HepG2 (cell line): ENCODE measurements around the gene ADAMTSL4. TPM values are rescaled to one million over a fixed set of nuclear protein-coding genes. Genes with fewer than 3 reads are reported as not detected.

Experiments used
- AGO2 ChIP-seq: fragments of 200-400 bp; formaldehyde crosslinking; optimal IDR thresholded peaks from 2 replicates; pipeline ENCODE3; 2017; ENCODE audit warnings: mild to moderate bottlenecking, low read depth, low read length, moderate library complexity
- DR1 ChIP-seq: sonication (generic); formaldehyde crosslinking; IDR thresholded peaks from 2 replicates; pipeline ENCODE4 v1.8.0; 2021; ENCODE audit warnings: mild to moderate bottlenecking, missing genetic modification reagents, inconsistent platforms
- E2F5 ChIP-seq: sonication (generic); formaldehyde crosslinking; conservative IDR thresholded peaks from 2 replicates; pipeline ENCODE4 v1.4.0; 2020; ENCODE audit warnings: missing genetic modification reagents
- FIP1L1 ChIP-seq: fragments of 200-400 bp; formaldehyde crosslinking; IDR thresholded peaks from 2 replicates; pipeline ENCODE4 v1.6.1; 2018; ENCODE audit warnings: low read depth, mild to moderate bottlenecking, low read length, moderate library complexity, borderline replicate concordance; ENCODE audit not compliant: insufficient read depth
- KLF15 ChIP-seq: sonication (generic); formaldehyde crosslinking; IDR thresholded peaks from 2 replicates; pipeline ENCODE4 v1.8.1; 2023; ENCODE audit warnings: borderline replicate concordance, mild to moderate bottlenecking, inconsistent platforms, missing genetic modification reagents, mixed read lengths
- MAZ ChIP-seq, 2 experiments: sonication (generic) in 1 of 2; formaldehyde crosslinking in 1 of 2; IDR thresholded peaks; 2 replicates each; pipeline versions ENCODE4 v1.5.0 to v1.6.1; 2012 to 2020; ENCODE audit warnings: low read depth in 2 of 2, mild to moderate bottlenecking in 2 of 2, borderline replicate concordance in 1 of 2, improper control_type of control experiment in 1 of 2, low read length in 1 of 2, missing genetic modification reagents in 1 of 2, moderate library complexity in 1 of 2
- NFAT5 ChIP-seq: sonication (generic); formaldehyde crosslinking; IDR thresholded peaks from 2 replicates; pipeline ENCODE4 v1.4.0; 2020; ENCODE audit warnings: missing genetic modification reagents
- PBX3 ChIP-seq: sonication (generic); formaldehyde crosslinking; IDR thresholded peaks from 2 replicates; pipeline ENCODE4 v1.8.1; 2023; ENCODE audit warnings: missing genetic modification reagents, inconsistent platforms, borderline replicate concordance
- POGZ ChIP-seq: sonication (generic); formaldehyde crosslinking; IDR thresholded peaks from 2 replicates; pipeline ENCODE4 v1.4.0; 2020; ENCODE audit warnings: mild to moderate bottlenecking, missing genetic modification reagents
- SALL2 ChIP-seq: sonication (generic); formaldehyde crosslinking; IDR thresholded peaks from 2 replicates; pipeline ENCODE4 v1.8.1; 2023; ENCODE audit warnings: mild to moderate bottlenecking, missing genetic modification reagents, inconsistent platforms
- SP2 ChIP-seq: sonication (generic); formaldehyde crosslinking; IDR thresholded peaks from 2 replicates; pipeline ENCODE4 v1.5.1; 2020; ENCODE audit warnings: mild to moderate bottlenecking, missing genetic modification reagents
- ZNF280D ChIP-seq: sonication (generic); formaldehyde crosslinking; IDR thresholded peaks from 2 replicates; pipeline ENCODE4 v1.5.1; 2020; ENCODE audit warnings: mild to moderate bottlenecking, missing genetic modification reagents
- ZNF431 ChIP-seq: sonication (generic); formaldehyde crosslinking; IDR thresholded peaks from 2 replicates; pipeline ENCODE4 v1.9.0; 2022; ENCODE audit warnings: missing genetic modification reagents, low read depth, mild to moderate bottlenecking, borderline replicate concordance
- ZNF597 ChIP-seq: sonication (generic); formaldehyde crosslinking; IDR thresholded peaks from 2 replicates; pipeline ENCODE4 v1.5.0; 2020; ENCODE audit warnings: missing genetic modification reagents
- ZNF816 ChIP-seq: sonication (generic); formaldehyde crosslinking; IDR thresholded peaks from 2 replicates; pipeline ENCODE4 v1.8.0; 2022; ENCODE audit warnings: missing genetic modification reagents, mild to moderate bottlenecking, borderline replicate concordance
- polyA plus RNA-seq, 8 experiments: library from polyadenylated mRNA; depleted of rRNA in 3 of 8; stranded (reverse) in 7 of 8; unstranded in 1 of 8; fragments of >200 nt; fragmentation: Illumina TruSeq in 4 of 8; extraction: Trizol in 4 of 8; gene quantifications; 2 replicates each; pipeline versions ENCODE4 v1.2.1 to v1.2.3, GENCODE V29; 2011 to 2016; ENCODE audit warnings: low read depth in 4 of 8, missing spikeins in 1 of 8, mixed read lengths in 1 of 8; ENCODE audit not compliant: insufficient read depth in 1 of 8
- total RNA-seq, 5 experiments: library from RNA; depleted of rRNA; stranded (reverse); fragments of >200 nt; fragmentation: Illumina TruSeq; extraction: Trizol; gene quantifications; 2 replicates each; pipeline ENCODE4 v1.2.3, GENCODE V29; 2016; ENCODE audit warnings: low read depth in 1 of 5

The ADAMTSL4 gene
- total and polyA plus RNA-seq, 2 of the 13 experiments (the other 11 are each of a cell fraction or from before 2014, with no cell fraction given), result 3.9 to 16.4 TPM

GRCh38 chr1:150561254-150561973 lies 12.2 kb downstream of the ADAMTSL4 start (continued):
- no peak for TF ChIP-seq ZNF431
- peak; percentile 96 for TF ChIP-seq AGO2
- TF ChIP-seq ZNF280D (CRISPR knock-in tag), result peak; percentile 69; the same call in 1 of the 2 replicates
- no peak for TF ChIP-seq ZNF597 (CRISPR knock-in tag)
- TF ChIP-seq POGZ (CRISPR knock-in tag), result no peak
- no peak for TF ChIP-seq FIP1L1
- peak; percentile 71 for TF ChIP-seq MAZ (IDR thresholded peaks at IDR 0.05; ENCODE audit: borderline replicate concordance, low read depth, low read length)
- TF ChIP-seq MAZ (CRISPR knock-in tag; IDR thresholded peaks at IDR 0.05; ENCODE audit: low read depth), result no peak
- no peak for TF ChIP-seq KLF15 (CRISPR knock-in tag)
- no peak for TF ChIP-seq PBX3 (CRISPR knock-in tag)
- TF ChIP-seq NFAT5 (CRISPR knock-in tag), result peak; percentile 52; the same call in 1 of the 2 replicates
- 0 out of 2 replicates have a peak, but pooled peaks have one; percentile 29 for TF ChIP-seq SP2 (CRISPR knock-in tag)
- no peak for TF ChIP-seq ZNF816 (CRISPR knock-in tag)
- TF ChIP-seq SALL2 (CRISPR knock-in tag), result peak; percentile 43; the same call in 1 of the 2 replicates
- peak; percentile 49; the same call in 1 of the 2 replicates for TF ChIP-seq DR1 (CRISPR knock-in tag)
- TF ChIP-seq E2F5 (CRISPR knock-in tag), result no peak
